Breast epithelium (tissue), 3 donors: Measurements from ENCODE around the gene PRRX1.

Experiments
- POLR2AphosphoS5 ChIP-seq, 3 donors: sonication (generic); formaldehyde crosslinking; IDR thresholded peaks; one replicate each; pipeline ENCODE4 v1.6.1; 2017; ENCODE audit warnings: antibody characterized with exemption in 3 of 3
- TF ChIP-seq, protein P1 (sequence below), 3 donors: fragments of 450-650 bp; IDR thresholded peaks; one replicate each; pipeline ENCODE4 v1.5.1; 2016 to 2017; ENCODE audit warnings: antibody characterized with exemption in 3 of 3, mild to moderate bottlenecking in 3 of 3, moderate library complexity in 3 of 3

DNA sequence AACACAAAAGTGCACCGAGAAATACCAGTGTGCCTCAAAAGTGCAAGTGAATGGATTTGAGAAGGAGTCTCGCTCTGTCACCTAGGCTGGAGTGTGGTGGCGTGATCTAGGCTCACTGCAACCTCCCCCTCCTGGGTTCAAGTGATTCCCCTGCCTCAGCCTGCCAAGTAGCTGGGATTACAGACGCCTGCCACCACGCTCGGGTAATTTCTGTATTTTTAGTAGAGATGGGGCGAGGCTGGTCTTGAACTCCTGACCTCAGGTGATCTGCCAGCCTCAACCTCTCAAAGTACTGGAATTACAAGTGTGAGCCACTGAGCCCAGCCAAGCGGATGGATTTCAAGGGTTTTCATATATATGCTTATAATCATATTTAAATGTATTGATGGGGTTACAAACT is 35.8 kb downstream of the PRRX1 start:
- TF ChIP-seq, protein P1, sequence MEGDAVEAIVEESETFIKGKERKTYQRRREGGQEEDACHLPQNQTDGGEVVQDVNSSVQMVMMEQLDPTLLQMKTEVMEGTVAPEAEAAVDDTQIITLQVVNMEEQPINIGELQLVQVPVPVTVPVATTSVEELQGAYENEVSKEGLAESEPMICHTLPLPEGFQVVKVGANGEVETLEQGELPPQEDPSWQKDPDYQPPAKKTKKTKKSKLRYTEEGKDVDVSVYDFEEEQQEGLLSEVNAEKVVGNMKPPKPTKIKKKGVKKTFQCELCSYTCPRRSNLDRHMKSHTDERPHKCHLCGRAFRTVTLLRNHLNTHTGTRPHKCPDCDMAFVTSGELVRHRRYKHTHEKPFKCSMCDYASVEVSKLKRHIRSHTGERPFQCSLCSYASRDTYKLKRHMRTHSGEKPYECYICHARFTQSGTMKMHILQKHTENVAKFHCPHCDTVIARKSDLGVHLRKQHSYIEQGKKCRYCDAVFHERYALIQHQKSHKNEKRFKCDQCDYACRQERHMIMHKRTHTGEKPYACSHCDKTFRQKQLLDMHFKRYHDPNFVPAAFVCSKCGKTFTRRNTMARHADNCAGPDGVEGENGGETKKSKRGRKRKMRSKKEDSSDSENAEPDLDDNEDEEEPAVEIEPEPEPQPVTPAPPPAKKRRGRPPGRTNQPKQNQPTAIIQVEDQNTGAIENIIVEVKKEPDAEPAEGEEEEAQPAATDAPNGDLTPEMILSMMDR (IDR thresholded peaks at IDR 0.05): no peak
- TF ChIP-seq POLR2AphosphoS5 (IDR thresholded peaks at IDR 0.05): no peak
